Fibroblast of skin of right biceps (primary cell): ENCODE measurements around the gene KCNB1.
"Not testable (repeated sequence)": the region's sequence is repeated elsewhere in the genome, so short reads cannot be mapped to it uniquely, and the experiment has no call there.

Experiments
- DNase-seq: peaks from one replicate; pipeline ENCODE4 v3.0.0-alpha.2; 2013

Gene KCNB1

DNA sequence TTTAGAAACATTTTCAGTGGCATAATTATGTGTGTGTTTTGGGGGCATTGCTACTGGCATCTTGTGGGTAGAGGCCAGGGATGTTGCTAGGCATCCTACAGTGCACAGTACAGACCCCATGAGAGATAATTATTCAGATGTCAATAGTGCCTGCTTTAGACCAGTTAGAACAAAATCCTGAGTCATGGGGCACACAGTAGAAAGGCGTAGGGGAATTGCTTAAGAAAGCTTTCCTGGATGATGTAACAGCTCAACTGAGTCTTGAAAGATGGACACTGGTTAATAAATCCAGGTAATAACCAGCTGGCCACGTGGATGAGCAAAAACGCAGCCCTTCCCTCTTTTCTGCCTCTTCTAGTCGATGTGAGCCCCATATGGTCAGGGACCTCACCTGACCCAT lies 51.1 kb downstream of the KCNB1 start:
- DNase-seq: no peak

GRCh38 chr20:49430320-49430719 lies 52.1 kb downstream of the KCNB1 start:
- no peak for DNase-seq

- DNase-seq: no peak
Observed at GRCh38 chr20:49427751-49428518, 54.5 kb downstream of the KCNB1 start.

DNA sequence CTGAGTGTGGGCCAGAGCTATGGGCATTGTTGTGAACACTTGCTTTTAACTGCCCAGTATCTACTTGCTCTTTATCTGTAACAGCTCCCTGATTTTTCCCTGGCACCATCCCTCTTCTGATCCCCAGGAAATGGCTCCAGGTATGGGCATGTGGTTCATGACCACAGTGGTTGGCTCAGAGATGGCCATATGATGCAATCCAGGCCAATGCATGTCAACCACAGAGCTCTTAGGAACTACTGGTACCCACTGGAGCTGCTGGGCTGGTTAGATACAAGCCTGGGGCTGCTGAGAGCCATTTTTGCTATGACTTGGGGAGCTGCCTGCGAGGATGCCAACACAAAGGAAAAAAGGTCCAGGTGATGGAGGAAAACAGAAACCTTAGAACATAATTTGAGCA lies 55.6 kb downstream of the KCNB1 start:
- DNase-seq: no peak

DNA sequence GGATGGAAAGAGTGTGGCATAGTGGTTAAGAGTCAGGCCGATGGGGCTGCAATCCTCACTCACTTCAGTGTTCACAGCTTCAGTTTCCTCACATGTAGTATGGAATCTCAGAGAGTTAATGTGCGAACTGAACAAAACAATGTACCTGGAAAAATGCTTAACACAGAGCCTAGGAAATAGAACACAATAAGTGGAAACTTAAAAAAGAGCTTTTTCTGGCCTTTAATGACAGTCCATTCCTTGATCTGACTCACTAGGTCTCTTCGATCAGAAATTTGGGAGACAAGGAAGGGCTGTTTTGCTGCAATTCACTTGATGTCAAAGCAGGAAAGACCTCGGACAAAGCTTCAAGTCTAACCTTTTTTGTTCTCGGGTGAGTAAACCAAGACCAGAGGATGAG lies 56.1 kb downstream of the KCNB1 start:
- no peak for DNase-seq

GRCh38 chr20:49424536-49424935 lies 57.9 kb downstream of the KCNB1 start:
- DNase-seq: peak; percentile 17

DNA sequence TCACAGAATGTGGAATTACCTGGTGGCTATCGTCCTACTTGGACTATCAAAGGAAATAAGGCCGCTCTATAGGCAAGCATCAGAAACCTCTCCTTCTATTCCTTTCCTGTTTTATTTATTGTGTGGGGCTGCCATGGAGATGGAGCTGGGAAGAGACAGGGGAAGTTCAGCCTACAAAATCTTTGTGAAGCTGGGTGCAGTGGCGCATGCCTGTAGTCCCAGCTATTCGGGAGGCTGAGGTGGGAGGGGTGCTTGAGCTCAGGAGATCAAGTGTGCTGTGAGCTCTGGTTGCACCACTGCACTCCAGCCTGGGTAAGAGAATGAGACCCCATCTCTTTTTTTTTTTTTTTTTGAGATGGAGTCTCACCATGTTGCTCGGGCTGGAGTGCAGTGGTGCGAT lies 60.3 kb downstream of the KCNB1 start:
- no peak for DNase-seq

- no peak for DNase-seq
Observed at GRCh38 chr20:49420811-49421295, 61.6 kb downstream of the KCNB1 start.

- no peak for DNase-seq
Observed at GRCh38 chr20:49420292-49420691, 62.2 kb downstream of the KCNB1 start.

DNA sequence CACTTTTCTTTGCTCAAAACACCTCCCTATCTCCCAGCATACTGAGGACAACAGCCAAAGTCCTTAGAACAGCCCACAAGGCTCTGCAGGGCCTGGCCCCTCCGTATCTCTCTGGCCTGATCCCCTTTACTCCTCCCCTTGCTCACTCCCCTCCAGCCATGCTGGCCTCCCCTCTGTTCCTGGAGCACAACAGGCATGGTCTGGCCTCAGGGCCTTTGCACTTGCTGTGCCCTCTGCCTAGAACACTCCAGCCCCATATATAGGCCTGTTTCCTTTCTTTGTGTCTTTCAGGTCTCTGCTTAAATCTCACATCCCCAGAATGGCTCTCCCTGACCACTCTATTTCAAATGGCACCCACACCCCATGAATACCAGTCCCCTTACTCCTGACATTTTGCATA lies 62.7 kb downstream of the KCNB1 start:
- no peak for DNase-seq

- DNase-seq: no peak
Observed at GRCh38 chr20:49418809-49419208, 63.7 kb downstream of the KCNB1 start.

DNA sequence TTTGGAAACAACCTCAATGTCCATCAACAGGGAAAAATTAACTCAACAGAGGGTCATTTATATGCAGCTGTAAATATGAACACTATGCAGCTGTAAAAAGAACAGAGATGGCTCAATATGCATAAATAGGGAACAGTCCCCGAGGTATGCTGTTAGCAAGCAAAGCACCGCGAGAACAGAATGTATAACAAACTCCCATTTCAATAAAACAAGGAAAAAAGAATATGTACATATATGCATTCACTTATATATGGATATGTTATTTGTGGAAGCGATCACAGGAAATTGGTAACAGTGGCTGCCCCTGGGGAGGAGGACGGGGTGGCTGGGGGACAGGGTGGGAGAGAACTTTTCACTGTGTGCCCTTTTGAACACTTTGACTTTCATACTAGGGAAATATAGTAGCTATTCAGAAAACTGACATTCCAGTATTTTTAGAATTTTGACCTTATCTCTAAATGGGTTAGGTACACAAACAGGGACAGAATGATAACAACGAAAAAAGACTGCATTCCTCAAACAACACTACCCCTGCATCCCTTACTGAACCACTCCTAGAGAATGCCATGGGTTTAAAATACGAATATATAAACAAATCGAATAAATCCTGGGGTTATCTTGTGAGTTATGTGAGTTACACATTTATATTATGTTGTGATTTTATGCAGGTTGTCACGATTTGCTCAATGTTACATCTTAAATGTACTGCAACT lies 64.5 kb downstream of the KCNB1 start:
- no peak for DNase-seq

DNA sequence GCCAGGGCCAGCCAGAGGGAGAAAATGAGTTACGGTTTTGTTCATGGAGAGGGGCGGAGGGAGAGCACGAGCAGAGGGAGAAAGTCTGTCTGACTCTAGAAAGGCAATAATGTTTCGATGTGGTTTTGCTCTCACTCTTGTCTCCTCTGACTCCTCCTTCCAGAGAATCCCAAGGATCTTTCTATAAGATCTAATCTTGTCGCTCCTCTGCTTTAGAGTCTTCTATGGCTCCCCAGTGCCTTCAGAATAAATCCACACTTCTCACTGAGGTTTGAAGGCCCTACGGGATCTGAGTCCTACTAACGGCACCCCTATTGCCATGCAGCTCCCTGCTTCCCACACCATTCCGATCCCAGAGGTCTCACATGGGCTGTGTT lies 66.8 kb downstream of the KCNB1 start:
- DNase-seq: no peak

GRCh38 chr20:49415005-49415667 lies 67.3 kb downstream of the KCNB1 start:
- DNase-seq: no peak

DNA sequence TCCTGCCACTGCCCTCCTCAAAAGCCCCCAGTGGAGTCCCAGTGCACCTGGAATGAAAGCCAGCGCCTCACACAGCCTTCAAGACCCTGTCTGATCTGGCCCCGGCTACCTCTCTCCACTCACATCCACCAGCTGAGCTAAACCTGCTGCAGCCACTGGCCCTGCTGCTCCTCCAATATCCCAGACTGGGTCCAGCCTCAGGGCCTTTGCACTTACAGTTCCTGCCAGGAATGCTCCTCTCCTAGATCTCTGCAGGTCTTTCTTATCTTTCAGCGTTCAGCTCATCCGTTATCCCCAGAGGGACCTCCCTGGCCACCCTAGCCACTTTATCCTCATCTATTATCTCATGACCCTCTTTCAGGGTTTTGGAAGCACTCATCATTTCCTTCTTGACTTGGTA lies 68.8 kb downstream of the KCNB1 start:
- DNase-seq: no peak

- DNase-seq: no peak
Observed at GRCh38 chr20:49412953-49413352, 69.5 kb downstream of the KCNB1 start.

- DNase-seq: no peak
Observed at GRCh38 chr20:49412254-49412653, 70.2 kb downstream of the KCNB1 start.

DNA sequence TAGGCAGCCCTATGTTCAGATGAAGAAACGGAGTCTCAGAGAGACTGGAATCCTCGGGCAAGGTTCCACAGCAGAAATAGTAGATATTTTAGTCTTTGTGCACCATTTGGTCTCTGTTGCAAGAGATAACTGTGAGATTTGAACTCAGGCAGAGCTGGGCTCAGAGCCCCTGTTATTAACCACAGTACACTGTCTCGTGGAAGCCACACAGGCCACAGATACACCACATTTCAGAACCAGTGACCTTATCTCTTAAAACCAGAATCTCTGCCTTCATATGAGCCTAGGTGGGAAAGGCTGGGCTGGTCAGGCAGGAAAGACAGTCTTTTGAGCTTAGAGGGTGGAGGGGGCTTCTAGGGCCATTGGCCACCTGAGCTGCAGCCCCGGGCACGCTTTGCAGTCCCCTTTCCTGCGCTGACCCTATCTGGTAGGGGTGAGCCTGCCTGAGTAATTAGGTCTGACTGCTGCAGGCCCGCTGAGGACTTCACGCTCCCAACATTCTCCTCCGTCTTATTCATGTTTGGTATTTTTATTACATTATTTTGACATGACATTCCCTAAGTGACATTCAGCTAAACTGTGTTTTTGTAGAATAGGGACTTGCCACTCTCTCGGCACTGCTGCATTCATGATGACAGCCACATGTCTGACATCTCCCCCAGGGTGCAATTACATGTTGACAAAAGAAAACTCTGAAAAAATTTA lies 71.1 kb downstream of the KCNB1 start:
- DNase-seq: no peak

- not testable (repeated sequence) for DNase-seq
Observed at GRCh38 chr20:49409975-49410621, 72.4 kb downstream of the KCNB1 start.

DNA sequence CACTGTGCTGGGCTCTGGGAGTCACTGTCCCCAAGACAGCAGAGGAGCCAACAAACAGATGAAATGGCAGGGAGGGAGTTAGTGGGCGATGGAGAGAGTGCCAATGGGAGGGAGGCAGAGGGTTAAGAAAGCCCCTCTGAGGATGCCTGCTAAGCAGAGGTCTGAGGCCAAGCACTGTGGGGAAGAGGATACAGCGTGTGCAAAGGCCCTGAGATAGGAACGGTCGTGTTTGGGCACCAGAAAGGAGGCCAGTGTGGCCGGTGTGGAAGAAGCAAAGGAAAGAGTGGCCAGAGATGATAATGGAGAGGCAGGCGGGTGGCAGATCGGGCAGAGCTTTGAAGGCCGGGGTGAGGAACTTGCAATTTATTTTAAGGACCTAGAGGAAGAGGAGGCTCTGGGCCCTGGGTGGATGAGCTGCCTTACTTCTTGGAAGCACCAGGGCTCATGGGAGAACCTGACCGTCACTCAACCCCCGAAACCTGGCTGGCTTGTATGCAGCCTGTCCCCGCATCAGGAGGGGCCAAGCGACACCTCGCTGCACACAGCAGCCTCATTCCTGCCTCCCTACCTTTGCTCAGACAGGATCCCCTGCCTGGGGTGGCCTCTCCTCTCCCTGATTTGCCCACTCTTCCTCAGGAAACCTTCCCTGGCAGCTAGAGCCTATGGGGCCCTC lies 73.0 kb downstream of the KCNB1 start:
- no peak for DNase-seq

DNA sequence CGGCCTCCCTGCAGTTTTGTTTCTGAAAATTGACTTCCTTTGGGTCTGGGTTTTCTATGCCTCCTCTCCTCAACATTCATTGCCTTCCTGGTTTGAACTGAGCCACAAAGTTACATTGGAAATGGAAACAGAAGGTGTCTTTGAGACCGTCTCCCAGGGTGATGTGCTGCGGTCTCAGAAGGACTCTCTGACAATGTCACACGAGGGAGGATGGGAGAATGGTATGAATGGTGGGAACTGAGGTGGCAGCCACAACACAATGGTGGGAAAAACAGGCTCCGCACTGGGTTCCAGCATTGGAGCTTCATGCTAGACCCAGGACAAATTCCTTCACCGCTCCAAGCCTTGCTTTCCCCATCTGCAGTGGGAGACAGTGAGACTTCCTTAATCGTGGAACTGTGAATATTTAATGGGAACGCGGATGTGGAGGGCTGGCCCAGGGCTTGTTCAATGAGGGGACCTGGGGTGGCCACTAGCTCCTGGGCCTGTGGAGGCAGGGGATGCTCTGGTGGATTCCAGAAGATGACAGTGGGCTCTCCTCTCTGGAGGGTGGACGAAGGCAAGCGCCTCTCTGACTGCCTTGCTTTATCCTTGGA lies 73.9 kb downstream of the KCNB1 start:
- DNase-seq: no peak

DNA sequence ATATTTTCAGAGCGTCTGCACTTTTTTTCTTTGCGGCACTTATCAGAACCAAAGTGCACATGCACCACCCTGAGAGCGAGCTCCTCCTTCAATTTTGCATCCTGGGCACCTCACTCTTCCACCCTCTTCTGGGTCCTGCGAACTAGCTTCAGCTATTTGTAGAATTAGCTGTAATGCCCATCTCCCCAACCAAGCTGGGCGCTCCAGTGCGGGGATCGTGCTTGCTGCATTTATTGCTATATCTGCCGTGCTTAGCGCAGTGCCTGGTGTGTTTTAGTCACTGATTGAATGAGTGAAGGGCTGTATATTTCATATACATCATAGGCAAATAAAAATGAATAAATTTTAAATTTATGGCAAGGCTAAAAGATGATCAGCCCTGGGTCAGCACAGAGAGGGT lies 75.8 kb downstream of the KCNB1 start:
- no peak for DNase-seq
